GM21737 (cell line): ENCODE measurements around the gene CAPN5.
A peak's percentile ranks its signal among the peaks of the same experiment; 100 is the strongest.
"Not testable (repeated sequence)": the region's sequence is repeated elsewhere in the genome, so short reads cannot be mapped to it uniquely, and the experiment has no call there.

Experiments used
- ATAC-seq: cut with Tn5 transposase; IDR thresholded peaks from one replicate; pipeline ENCODE4 v1.9.1; 2021; ENCODE audit warnings: mild to moderate bottlenecking, moderate library complexity; ENCODE audit not compliant: unreplicated experiment

The CAPN5 gene

GRCh38 chr11:77066229-77067042 lies at the start of gene CAPN5:
Gene CAPN5 (plus strand): TSS chr11:77066971. CDS start chr11:77084887, 17,916 bp downstream.
- ATAC-seq: peak; percentile 84

GRCh38 chr11:77018396-77018924 lies 48.3 kb upstream of the CAPN5 start:
- ATAC-seq: not testable (repeated sequence)

- ATAC-seq: no peak
Observed at GRCh38 chr11:77019976-77020595, 46.7 kb upstream of the CAPN5 start.

- no peak for ATAC-seq
Observed at GRCh38 chr11:77020734-77021133, 46.0 kb upstream of the CAPN5 start.

GRCh38 chr11:77024745-77025144 lies 42.0 kb upstream of the CAPN5 start:
- no peak for ATAC-seq

GRCh38 chr11:77026221-77026620 lies 40.5 kb upstream of the CAPN5 start:
- ATAC-seq: no peak

- no peak for ATAC-seq
Observed at GRCh38 chr11:77026743-77027142, 40.0 kb upstream of the CAPN5 start.

GRCh38 chr11:77027275-77027674 lies 39.5 kb upstream of the CAPN5 start:
- ATAC-seq: no peak

- no peak for ATAC-seq
Observed at GRCh38 chr11:77029829-77030228, 36.9 kb upstream of the CAPN5 start.

GRCh38 chr11:77030834-77031414 lies 35.8 kb upstream of the CAPN5 start:
- no peak for ATAC-seq

GRCh38 chr11:77031599-77031998 lies 35.2 kb upstream of the CAPN5 start:
- ATAC-seq: no peak

GRCh38 chr11:77035039-77035438 lies 31.7 kb upstream of the CAPN5 start:
- no peak for ATAC-seq

GRCh38 chr11:77035580-77035979 lies 31.2 kb upstream of the CAPN5 start:
- ATAC-seq: no peak

GRCh38 chr11:77036398-77036797 lies 30.4 kb upstream of the CAPN5 start:
- no peak for ATAC-seq

- ATAC-seq: no peak
Observed at GRCh38 chr11:77037057-77037456, 29.7 kb upstream of the CAPN5 start.

- ATAC-seq: no peak
Observed at GRCh38 chr11:77038029-77038824, 28.5 kb upstream of the CAPN5 start.

GRCh38 chr11:77038825-77039326 lies 27.9 kb upstream of the CAPN5 start:
- no peak for ATAC-seq

- ATAC-seq: no peak
Observed at GRCh38 chr11:77039491-77040400, 27.0 kb upstream of the CAPN5 start.

GRCh38 chr11:77040401-77040777 lies 26.4 kb upstream of the CAPN5 start:
- no peak for ATAC-seq

GRCh38 chr11:77040889-77041288 lies 25.9 kb upstream of the CAPN5 start:
- no peak for ATAC-seq
